Measurements from ENCODE around the gene DLGAP4. TPM values are rescaled to one million over a fixed set of nuclear protein-coding genes. Genes with fewer than 3 reads are reported as not detected.

Gene DLGAP4
- total RNA-seq, 1 experiment from 2014 or later = 40.3 TPM

GRCh38 chr20:36322131-36322530 is 16.0 kb downstream of the DLGAP4 start:
- Histone ChIP-seq H3K27ac (ENCODE audit: low read depth, low read length) (no peak overlapping the region), H3K79me2 (ENCODE audit: insufficient read depth, low read length) (no peaks in the 10 kb centered on the region), H3K9me2 (ENCODE audit: insufficient read depth) (no peaks in the 10 kb centered on the region), H2AFZ (ENCODE audit: low read depth, low read length, poor library complexity, severe bottlenecking) (no peak overlapping the region), H3K4me3 (replicated peaks in 1 of 2; ENCODE audit: low read depth in 1 of 2, low read length in 2 of 2) (no peak overlapping the region), H3K4me1 (ENCODE audit: control insufficient read depth in 1 of 2, insufficient read depth in 2 of 2, low read length in 2 of 2) (no peaks in the 10 kb centered on the region), H3K4me2 (ENCODE audit: low read length) (no peak overlapping the region), H3K9ac (ENCODE audit: low read length) (no peak overlapping the region), H3K36me3 (ENCODE audit: control insufficient read depth in 1 of 2, insufficient read depth in 2 of 2, low read length in 2 of 2) (no peaks in the 10 kb centered on the region), H3K9me3 (ENCODE audit: control insufficient read depth in 1 of 2, insufficient read depth in 1 of 2, low read depth in 1 of 2, low read length in 2 of 2) (0 out of 4 replicates have a peak, but pooled peaks cover 0 to 3% of the 10 kb centered on the region in 2 experiments), H4K20me1 (ENCODE audit: insufficient read depth) (no peaks in the 10 kb centered on the region), H3K27me3 (ENCODE audit: insufficient read depth, low read length) (no peaks in the 10 kb centered on the region)
- CTCF ChIA-PET = no interaction called here
- no peak for ATAC-seq
- RAD21 ChIA-PET (ENCODE audit: low non-redundant PET in 1 of 2, low total read pairs in 2 of 2, uncharacterized antibody in 2 of 2, unreplicated experiment in 2 of 2) = no interaction called here
- intact Hi-C loops (cut with micrococcal nuclease) = no loop called here
- no TSS peak for BruUV-seq (replicated peaks)
- TF ChIP-seq REST (IDR thresholded peaks at IDR 0.05; ENCODE audit: low read depth) = no peak
- TF ChIP-seq SRF (IDR thresholded peaks at IDR 0.05; ENCODE audit: low read depth) = no peak
- POLR2A ChIA-PET = no interaction called here
- no peak for DNase-seq (ENCODE audit: low read depth, low spot score)

- 0 out of 4 replicates have a peak, but pooled peaks cover 0 to 3% of the 10 kb centered on the region in 2 experiments for H3K9me3 ChIP-seq (ENCODE audit: control insufficient read depth in 1 of 2, insufficient read depth in 1 of 2, low read depth in 1 of 2, low read length in 2 of 2)
- peaks cover 5 to 23% of the 10 kb centered on the region in 2 experiments for H3K4me1 ChIP-seq (ENCODE audit: control insufficient read depth in 1 of 2, insufficient read depth in 2 of 2, low read length in 2 of 2)
- no peaks in the 10 kb centered on the region for H3K79me2 ChIP-seq (ENCODE audit: insufficient read depth, low read length)
- no peak for DNase-seq (ENCODE audit: low read depth, low spot score)
- ChIA-PET POLR2A (no interaction called here), RAD21 (ENCODE audit: low non-redundant PET in 1 of 2, low total read pairs in 2 of 2, uncharacterized antibody in 2 of 2, unreplicated experiment in 2 of 2) (no interaction called here), CTCF (no interaction called here)
- no peaks in the 10 kb centered on the region for H4K20me1 ChIP-seq (ENCODE audit: insufficient read depth)
- BruUV-seq (replicated peaks) = no TSS peak
- intact Hi-C loops (cut with micrococcal nuclease) = no loop called here
- no peak overlapping the region for H3K27ac ChIP-seq (ENCODE audit: low read depth, low read length)
- peak overlapping the region; percentile 77; the same call in 1 of the 2 replicates for H3K4me2 ChIP-seq (ENCODE audit: low read length)
- no peak for ATAC-seq
- H3K9me2 ChIP-seq (ENCODE audit: insufficient read depth) = no peaks in the 10 kb centered on the region
- no peaks in the 10 kb centered on the region for H3K27me3 ChIP-seq (ENCODE audit: insufficient read depth, low read length)
- TF ChIP-seq SIN3A (IDR thresholded peaks at IDR 0.05; ENCODE audit: low read depth) (no peak), ZNF274 (IDR thresholded peaks at IDR 0.05; ENCODE audit: low read depth, low read length) (no peak), ZBTB33 (IDR thresholded peaks at IDR 0.05; ENCODE audit: extremely low read depth, insufficient replicate concordance, low read length) (no peak), MAX (IDR thresholded peaks at IDR 0.05) (no peak)
- peak overlapping the region; percentile 24; the same call in 1 of the 2 replicates for H3K9ac ChIP-seq (ENCODE audit: low read length)
- no peak overlapping the region for H2AFZ ChIP-seq (ENCODE audit: low read depth, low read length, poor library complexity, severe bottlenecking)
- H3K36me3 ChIP-seq (ENCODE audit: control insufficient read depth in 1 of 2, insufficient read depth in 2 of 2, low read length in 2 of 2) = no peaks in the 10 kb centered on the region
- no peak overlapping the region for H3K4me3 ChIP-seq (replicated peaks in 1 of 2; ENCODE audit: low read depth in 1 of 2, low read length in 2 of 2)
These were observed 24.0 kb downstream of the DLGAP4 start for GRCh38 chr20:36330091-36330490.
